ENCODE results near the gene RANBP2. TPM values are rescaled to one million over a fixed set of nuclear protein-coding genes. Genes with fewer than 3 reads are reported as not detected.
"Not testable (repeated sequence)": the region's sequence is repeated elsewhere in the genome, so short reads cannot be mapped to it uniquely, and the experiment has no call there.

RANBP2 gene
- 88.2 TPM for total RNA-seq

- peak; percentile 95 for DNase-seq (ENCODE audit: low spot score)
Observed at GRCh38 chr2:108719149-108720044, at the start of gene RANBP2. Gene RANBP2, plus strand, starts transcription at chr2:108719482. Its CDS starts 125 bp downstream, at chr2:108719607.

- not testable (repeated sequence) for DNase-seq (ENCODE audit: low spot score)
Observed at GRCh38 chr2:108670282-108670681, 49.0 kb upstream of the RANBP2 start.

GRCh38 chr2:108672200-108672805, 47.0 kb upstream of the RANBP2 start:
- not testable (repeated sequence) for DNase-seq (ENCODE audit: low spot score)

- DNase-seq (ENCODE audit: low spot score), result not testable (repeated sequence)
Observed at GRCh38 chr2:108676522-108676921, 42.8 kb upstream of the RANBP2 start.

- not testable (repeated sequence) for DNase-seq (ENCODE audit: low spot score)
Observed at GRCh38 chr2:108677239-108677744, 42.0 kb upstream of the RANBP2 start.

GRCh38 chr2:108678198-108678651, 41.1 kb upstream of the RANBP2 start:
- DNase-seq (ENCODE audit: low spot score), result not testable (repeated sequence)

GRCh38 chr2:108680805-108681204, 38.5 kb upstream of the RANBP2 start:
- DNase-seq (ENCODE audit: low spot score), result not testable (repeated sequence)

- DNase-seq (ENCODE audit: low spot score), result not testable (repeated sequence)
Observed at GRCh38 chr2:108688818-108689756, 30.2 kb upstream of the RANBP2 start.

GRCh38 chr2:108690001-108690400, 29.3 kb upstream of the RANBP2 start:
- DNase-seq (ENCODE audit: low spot score), result not testable (repeated sequence)

GRCh38 chr2:108691447-108691846, 27.8 kb upstream of the RANBP2 start:
- no peak for DNase-seq (ENCODE audit: low spot score)

GRCh38 chr2:108701208-108701607, 18.1 kb upstream of the RANBP2 start:
- no peak for DNase-seq (ENCODE audit: low spot score)

- no peak for DNase-seq (ENCODE audit: low spot score)
Observed at GRCh38 chr2:108701806-108702205, 17.5 kb upstream of the RANBP2 start.

GRCh38 chr2:108704871-108705270, 14.4 kb upstream of the RANBP2 start:
- DNase-seq (ENCODE audit: low spot score), result no peak

- DNase-seq (ENCODE audit: low spot score), result no peak
Observed at GRCh38 chr2:108707300-108707699, 12.0 kb upstream of the RANBP2 start.

GRCh38 chr2:108716971-108717370, 2.3 kb upstream of the RANBP2 start:
- not testable (repeated sequence) for DNase-seq (ENCODE audit: low spot score)

- DNase-seq (ENCODE audit: low spot score), result not testable (repeated sequence)
Observed at GRCh38 chr2:108726048-108726447, 6.8 kb downstream of the RANBP2 start.

GRCh38 chr2:108734656-108735055, 15.4 kb downstream of the RANBP2 start:
- DNase-seq (ENCODE audit: low spot score), result not testable (repeated sequence)

- not testable (repeated sequence) for DNase-seq (ENCODE audit: low spot score)
Observed at GRCh38 chr2:108757973-108758372, 38.7 kb downstream of the RANBP2 start.

- not testable (repeated sequence) for DNase-seq (ENCODE audit: low spot score)
Observed at GRCh38 chr2:108762618-108763017, 43.3 kb downstream of the RANBP2 start.

- not testable (repeated sequence) for DNase-seq (ENCODE audit: low spot score)
Observed at GRCh38 chr2:108766671-108767070, 47.4 kb downstream of the RANBP2 start.

- DNase-seq (ENCODE audit: low spot score), result not testable (repeated sequence)
Observed at GRCh38 chr2:108767859-108768258, 48.6 kb downstream of the RANBP2 start.
